IPS-11a (cell line): Measurements from ENCODE around the gene WFS1.

Experiments used
- H3K4me3 ChIP-seq: one replicate; pipeline ENCODE4 v1.5.1; 2013; ENCODE audit warnings: low read depth, low read length, control low read depth

WFS1 gene

GRCh38 chr4:6259886-6260285, 9.8 kb upstream of the WFS1 start:
- no peak overlapping the region for H3K4me3 ChIP-seq

DNA sequence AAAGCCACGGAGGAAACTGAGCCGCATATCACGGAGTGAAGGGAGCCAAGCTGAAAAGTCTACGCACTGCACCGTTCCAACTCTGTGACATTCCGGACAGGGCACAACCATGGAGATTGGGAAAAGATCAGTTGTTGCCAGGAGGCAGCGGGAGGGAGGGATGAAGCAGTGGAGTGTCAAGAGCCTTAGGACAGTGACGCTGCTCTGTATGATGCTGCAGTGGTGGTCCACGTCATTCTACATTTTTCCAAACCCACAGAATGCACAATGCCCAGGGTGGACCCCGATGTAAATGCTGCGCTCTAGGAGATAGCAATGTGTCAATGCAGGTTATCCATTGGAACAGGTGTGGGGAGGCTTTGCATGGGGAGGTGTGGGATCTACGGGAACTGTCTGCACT, 7.5 kb upstream of the WFS1 start:
- no peak overlapping the region for H3K4me3 ChIP-seq

GRCh38 chr4:6262847-6263487, 6.7 kb upstream of the WFS1 start:
- no peak overlapping the region for H3K4me3 ChIP-seq

GRCh38 chr4:6263526-6264224, 6.0 kb upstream of the WFS1 start:
- no peak overlapping the region for H3K4me3 ChIP-seq

- no peak overlapping the region for H3K4me3 ChIP-seq
These were observed 5.5 kb upstream of the WFS1 start for GRCh38 chr4:6264225-6264540.

- no peak overlapping the region for H3K4me3 ChIP-seq
These were observed 4.1 kb upstream of the WFS1 start for GRCh38 chr4:6265546-6265945.

DNA sequence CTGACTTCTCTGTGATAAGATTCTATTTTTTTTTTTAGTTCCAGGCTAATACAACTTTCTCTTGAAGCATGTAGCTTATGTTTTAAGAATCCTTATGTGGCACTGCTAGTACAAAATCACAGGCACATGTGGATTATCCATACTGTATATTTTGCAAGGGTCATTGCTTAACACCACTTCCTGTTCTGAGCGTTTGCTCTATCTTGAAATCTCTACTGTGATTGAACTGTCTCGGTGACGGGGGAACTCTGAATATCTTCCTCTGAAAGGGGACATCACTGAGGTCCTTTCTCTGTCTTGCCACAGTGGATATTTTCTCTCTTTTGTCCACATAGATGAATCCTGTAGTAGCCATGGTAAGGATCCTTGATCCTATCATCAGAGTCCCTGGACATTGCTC, 2.1 kb upstream of the WFS1 start:
- no peak overlapping the region for H3K4me3 ChIP-seq

- H3K4me3 ChIP-seq, result peak overlapping the region; percentile 37
These were observed 717 bp upstream of the WFS1 start for GRCh38 chr4:6268650-6269615.

- peak overlapping the region; percentile 39 for H3K4me3 ChIP-seq
These were observed 1.0 kb downstream of the WFS1 start for GRCh38 chr4:6270636-6271121.

- no peak overlapping the region for H3K4me3 ChIP-seq
These were observed 1.6 kb downstream of the WFS1 start for GRCh38 chr4:6271206-6271605.

DNA sequence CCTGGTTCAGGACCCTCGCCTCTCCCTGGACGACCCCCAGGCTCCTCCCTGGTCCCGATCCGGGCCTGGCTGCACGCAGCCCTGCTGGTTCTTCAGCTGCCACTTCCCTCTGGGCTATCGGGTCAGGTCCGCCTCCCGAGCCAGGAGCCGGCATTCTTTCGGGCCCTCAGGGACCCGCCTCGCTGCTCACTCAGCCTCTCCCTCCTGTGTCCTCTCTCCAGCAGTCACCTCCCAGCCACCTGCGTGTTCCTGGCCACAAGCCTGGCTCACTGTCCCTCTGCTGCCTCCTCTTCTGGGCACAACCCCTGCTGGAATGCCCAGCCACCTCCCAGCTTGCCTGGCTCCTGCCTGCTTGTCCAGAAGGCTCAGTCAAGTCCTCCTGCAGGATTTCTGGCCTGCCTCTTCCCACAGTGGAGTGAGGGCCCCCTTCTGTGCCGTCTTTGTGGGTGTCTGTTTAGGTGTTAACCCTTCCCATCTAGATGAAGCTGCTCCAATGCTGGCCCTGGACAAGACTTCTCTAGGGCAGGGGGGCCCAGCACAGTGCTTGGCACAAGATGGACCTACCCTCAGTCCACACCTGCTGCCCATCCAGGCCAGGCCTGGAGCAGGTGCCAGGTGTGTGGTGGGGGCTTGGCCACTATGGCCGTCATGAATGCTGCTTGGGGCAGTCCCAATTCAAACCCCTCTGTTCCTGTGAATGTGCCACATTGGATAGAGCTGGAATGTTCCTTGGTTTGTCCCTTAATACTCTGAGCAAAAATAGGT, 2.2 kb downstream of the WFS1 start:
- H3K4me3 ChIP-seq, result no peak overlapping the region

- H3K4me3 ChIP-seq, result no peak overlapping the region
These were observed 3.4 kb downstream of the WFS1 start for GRCh38 chr4:6272863-6273660.

- H3K4me3 ChIP-seq, result no peak overlapping the region
These were observed 4.0 kb downstream of the WFS1 start for GRCh38 chr4:6273661-6273990.

DNA sequence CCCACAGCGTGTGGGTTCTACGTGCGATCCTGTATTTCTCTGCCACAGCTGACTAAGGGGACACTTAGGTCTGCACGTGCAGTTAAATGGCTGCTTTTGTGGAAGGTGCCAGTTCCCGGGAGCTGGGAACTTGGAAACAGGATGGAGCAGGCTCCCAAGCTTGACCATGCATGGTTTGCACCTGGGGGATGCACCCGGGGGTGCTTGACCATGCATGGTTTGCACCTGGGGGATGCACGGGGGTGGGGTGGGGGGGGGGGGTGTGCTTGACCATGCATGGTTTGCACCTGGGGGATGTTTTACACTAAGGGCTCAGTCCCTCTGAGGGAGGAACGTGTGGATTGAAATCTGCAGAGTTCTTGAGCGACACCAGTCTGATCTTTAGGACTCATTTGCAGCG, 5.7 kb downstream of the WFS1 start:
- H3K4me3 ChIP-seq, result no peak overlapping the region

DNA sequence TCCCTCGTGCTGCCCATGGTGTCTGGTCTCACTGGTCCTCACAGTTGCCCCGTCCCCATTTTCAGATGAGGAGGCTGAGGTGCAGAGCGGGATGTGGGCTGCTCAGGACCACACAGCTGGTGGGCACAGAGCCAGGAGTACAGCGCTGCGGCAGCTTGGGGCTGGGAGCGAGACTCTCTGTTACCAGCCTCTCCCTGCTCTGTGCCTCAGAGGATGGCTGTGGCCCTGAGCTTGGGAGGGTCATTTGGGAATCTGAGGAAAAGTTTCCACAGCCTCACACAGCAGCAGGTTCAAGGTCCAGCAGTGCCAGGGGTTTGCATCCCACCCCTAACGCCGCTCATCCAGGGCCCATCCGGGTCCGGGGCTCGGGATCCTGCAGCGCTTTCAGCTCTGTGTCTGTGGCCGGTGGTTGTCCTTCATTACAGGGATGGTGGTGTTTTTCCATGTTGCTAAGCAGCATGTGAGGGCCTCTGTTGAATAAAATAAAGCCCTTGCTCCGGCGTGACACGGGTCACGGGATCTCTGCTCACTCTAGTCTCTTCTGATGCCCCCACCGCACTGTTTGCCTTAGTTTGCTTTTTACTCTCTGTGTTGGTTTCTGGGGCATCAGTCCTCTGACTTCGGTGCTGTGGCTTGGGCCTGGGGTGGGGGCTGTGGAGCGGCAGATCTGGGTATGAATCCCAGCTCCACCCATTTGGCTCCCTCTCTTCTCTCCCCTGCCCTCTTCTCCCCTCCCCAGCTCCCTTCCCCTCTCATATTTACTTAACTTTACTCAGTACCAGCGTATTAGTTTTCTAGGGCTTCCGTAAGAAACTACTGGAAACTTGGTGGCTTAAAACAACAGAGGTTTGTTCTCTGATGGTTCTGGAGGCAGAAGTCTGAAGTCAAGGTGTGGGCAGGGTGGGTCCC, 6.5 kb downstream of the WFS1 start:
- H3K4me3 ChIP-seq, result no peak overlapping the region

DNA sequence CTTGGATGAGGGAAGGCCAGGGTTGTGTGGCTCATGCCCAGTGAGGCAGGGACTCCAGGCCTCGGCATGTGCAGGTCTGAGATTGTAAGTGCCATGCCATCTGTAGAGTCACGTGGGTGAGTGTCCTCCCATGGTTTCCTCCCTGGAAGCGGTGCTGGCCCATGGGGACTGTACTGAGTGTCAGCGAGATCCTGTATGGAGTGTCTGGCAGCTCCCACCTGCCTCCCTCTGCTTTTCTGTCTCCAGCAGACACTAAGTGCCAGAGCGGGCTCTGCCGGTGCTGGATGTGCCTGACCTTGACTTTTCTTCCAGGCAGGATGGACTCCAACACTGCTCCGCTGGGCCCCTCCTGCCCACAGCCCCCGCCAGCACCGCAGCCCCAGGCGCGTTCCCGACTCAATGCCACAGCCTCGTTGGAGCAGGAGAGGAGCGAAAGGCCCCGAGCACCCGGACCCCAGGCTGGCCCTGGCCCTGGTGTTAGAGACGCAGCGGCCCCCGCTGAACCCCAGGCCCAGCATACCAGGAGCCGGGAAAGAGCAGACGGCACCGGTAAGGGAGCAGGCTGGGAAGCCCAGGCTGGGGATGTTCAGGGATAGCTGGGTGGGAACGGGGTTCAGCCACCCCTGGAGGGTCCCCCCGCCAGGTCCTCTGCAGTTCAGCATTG, 7.6 kb downstream of the WFS1 start:
- H3K4me3 ChIP-seq, result no peak overlapping the region

GRCh38 chr4:6277935-6278800, 8.5 kb downstream of the WFS1 start:
- H3K4me3 ChIP-seq, result no peak overlapping the region

DNA sequence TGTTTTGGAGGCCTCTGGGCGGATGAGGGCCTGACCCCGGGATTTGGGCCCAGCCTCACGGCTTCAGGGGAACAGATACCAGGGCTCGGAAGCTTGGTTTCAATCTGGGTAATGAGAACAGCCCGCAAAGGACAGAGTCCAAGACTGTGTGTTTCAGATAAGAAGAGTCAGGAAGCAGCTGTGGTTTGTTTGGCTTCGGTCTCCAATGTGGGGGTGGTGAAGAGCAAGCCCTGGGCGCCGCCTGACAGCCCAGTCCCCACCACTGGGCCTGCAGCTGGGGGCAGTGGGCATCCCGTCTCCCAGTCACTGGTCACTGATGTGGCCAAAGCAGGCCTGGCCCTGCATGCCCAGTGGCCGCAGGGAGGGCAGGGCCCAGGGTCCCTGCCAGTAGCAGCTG, 9.1 kb downstream of the WFS1 start:
- no peak overlapping the region for H3K4me3 ChIP-seq
